Measurements from ENCODE around the gene IQUB. TPM values are rescaled to one million over a fixed set of nuclear protein-coding genes. Genes with fewer than 3 reads are reported as not detected.
"Not testable (repeated sequence)": the region's sequence is repeated elsewhere in the genome, so short reads cannot be mapped to it uniquely, and the experiment has no call there.

The IQUB gene
- total RNA-seq, 6 experiments from 2014 or later = 0.05 to 0.19 (median 0.12) TPM; not detected in 3

DNA sequence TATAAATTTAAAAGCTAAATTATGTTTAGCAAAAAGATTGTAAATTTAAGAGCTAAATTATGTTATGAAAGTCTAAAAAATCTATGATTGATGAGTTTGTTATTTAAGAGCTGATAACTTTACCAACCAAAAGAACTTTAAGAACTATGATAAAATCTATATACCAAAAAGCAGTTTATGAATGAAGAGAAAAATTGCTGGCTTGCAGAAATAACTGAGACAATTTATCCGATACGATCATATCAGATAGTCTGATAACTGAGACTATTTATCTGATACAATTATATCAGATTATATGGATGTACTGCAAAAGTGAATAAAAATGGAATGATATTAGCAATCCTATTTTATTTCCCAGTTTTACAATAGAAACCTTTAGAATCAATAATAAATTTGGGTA, 50.2 kb downstream of the IQUB start:
- no peaks in the 10 kb centered on the region for H3K27me3 Mint-ChIP-seq (ENCODE audit: insufficient read depth)
- no peaks in the 10 kb centered on the region for H3K4me1 Mint-ChIP-seq (ENCODE audit: low read depth)
- H3K36me3 Mint-ChIP-seq (ENCODE audit: low read depth) = no peaks in the 10 kb centered on the region

DNA sequence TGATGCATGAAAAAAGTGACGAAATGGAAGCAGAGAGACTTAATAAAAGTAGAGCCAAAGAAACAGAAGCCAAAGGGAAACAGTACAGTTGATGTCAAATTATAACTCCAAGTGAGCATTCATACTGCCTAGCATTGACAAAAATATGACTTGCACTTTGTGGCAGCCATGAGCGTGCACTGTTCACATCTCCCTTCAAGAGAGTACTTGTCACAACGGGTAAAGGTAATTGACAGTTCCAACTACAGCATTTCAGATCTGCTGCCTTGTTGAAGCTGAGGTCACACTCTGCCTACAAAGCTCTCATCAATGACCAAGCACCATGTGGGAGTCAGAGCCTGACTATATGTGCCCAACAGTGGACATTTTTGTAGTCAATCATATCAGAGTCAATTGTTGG, 54.3 kb downstream of the IQUB start:
- peaks cover 15% of the 10 kb centered on the region; the same call in 1 of the 2 replicates for H3K9me3 Mint-ChIP-seq
- DNase-seq = no peak
- no peaks in the 10 kb centered on the region for H3K27me3 Mint-ChIP-seq (ENCODE audit: insufficient read depth)
- no peak overlapping the region for H3K27ac Mint-ChIP-seq
- H3K4me1 Mint-ChIP-seq (ENCODE audit: low read depth) = no peaks in the 10 kb centered on the region
- peaks cover 5% of the 10 kb centered on the region; the same call in 1 of the 2 replicates for H3K36me3 Mint-ChIP-seq (ENCODE audit: low read depth)
- H3K4me3 Mint-ChIP-seq = no peak overlapping the region
- TF ChIP-seq, protein P1, sequence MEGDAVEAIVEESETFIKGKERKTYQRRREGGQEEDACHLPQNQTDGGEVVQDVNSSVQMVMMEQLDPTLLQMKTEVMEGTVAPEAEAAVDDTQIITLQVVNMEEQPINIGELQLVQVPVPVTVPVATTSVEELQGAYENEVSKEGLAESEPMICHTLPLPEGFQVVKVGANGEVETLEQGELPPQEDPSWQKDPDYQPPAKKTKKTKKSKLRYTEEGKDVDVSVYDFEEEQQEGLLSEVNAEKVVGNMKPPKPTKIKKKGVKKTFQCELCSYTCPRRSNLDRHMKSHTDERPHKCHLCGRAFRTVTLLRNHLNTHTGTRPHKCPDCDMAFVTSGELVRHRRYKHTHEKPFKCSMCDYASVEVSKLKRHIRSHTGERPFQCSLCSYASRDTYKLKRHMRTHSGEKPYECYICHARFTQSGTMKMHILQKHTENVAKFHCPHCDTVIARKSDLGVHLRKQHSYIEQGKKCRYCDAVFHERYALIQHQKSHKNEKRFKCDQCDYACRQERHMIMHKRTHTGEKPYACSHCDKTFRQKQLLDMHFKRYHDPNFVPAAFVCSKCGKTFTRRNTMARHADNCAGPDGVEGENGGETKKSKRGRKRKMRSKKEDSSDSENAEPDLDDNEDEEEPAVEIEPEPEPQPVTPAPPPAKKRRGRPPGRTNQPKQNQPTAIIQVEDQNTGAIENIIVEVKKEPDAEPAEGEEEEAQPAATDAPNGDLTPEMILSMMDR (IDR thresholded peaks at IDR 0.05) = no peak

More for the DNA sequence above, 50.2 kb downstream of the IQUB start:
- no peaks in the 10 kb centered on the region for H3K9me3 Mint-ChIP-seq
- H3K27ac Mint-ChIP-seq = no peak overlapping the region
- no peak overlapping the region for H3K4me3 Mint-ChIP-seq
- DNase-seq = no peak
- TF ChIP-seq, protein P1 (IDR thresholded peaks at IDR 0.05) = no peak

DNA sequence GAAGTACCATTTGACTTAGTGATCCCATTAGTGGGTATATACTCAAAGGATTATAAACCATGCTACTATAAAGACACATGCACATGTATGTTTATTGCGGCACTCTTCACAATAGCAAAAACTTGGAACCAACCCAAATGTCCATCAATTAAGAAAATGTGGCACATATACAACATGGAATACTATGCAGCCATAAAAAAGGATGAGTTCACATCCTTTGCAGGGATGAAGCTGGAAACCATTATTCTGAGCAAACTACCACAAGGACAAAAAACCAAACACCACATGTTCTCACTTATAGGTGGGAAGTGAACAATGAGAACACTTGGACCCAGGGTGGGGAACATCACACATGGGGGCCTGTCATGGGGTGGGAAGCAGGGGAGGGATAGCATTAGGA, 56.3 kb downstream of the IQUB start:
- not testable (repeated sequence) for H3K27ac Mint-ChIP-seq; H3K36me3 Mint-ChIP-seq (ENCODE audit: low read depth); DNase-seq; H3K4me1 Mint-ChIP-seq (ENCODE audit: low read depth); H3K27me3 Mint-ChIP-seq (ENCODE audit: insufficient read depth); H3K4me3 Mint-ChIP-seq
- peaks cover 16% of the 10 kb centered on the region; the same call in 1 of the 2 replicates for H3K9me3 Mint-ChIP-seq

DNA sequence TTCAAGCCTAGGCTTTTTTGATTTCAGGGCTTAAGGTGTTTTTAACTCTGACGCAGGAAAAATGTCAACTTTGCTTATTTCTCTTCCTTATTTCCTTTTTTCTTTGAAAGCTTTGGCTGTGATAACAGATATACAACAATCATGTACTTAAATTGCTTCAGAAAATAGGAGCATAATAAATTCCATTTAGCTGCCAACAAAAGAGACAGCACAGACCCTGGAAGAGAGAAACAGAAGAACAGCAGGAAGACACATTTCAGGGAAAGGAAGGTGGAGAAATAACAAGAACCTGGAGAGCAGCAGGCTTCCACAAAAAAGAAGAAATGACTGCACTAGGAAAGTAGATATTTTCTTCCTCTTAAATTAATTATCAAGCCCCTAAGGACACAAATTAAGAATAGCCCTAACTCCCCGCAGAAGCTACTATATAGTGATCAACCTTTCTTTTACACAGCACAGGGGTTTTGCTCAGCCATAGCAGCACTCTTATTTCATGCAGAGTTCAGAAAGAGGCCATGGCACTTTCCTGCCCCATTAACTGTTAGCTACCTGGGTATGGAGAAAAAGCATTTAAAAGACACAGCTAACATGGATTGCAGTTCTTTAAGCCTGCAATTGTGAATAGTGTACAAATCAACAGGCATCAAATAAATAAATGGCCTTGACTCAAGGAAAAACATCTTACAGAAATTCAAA, 61.5 kb downstream of the IQUB start:
- no peak overlapping the region for H3K27ac Mint-ChIP-seq
- no peak overlapping the region for H3K4me3 Mint-ChIP-seq
- H3K27me3 Mint-ChIP-seq (ENCODE audit: insufficient read depth) = no peaks in the 10 kb centered on the region

DNA sequence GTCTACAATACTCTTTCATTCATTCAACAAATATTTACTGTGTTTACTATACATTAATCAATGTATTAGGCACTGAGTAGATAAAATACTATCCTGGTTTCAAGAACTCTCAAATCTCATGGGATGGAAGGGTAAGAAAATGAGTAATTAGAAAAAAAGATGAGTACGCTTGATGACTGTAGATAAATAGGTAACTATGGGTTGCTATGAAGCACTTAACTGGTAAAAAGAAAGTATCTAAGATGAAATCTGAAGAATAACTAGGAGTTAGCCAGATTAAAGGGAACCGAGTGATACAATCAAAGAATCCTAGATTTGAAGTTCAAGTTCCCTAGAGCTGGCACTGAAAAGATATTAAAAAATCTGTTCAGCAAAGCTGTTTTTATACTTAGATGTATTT, 62.1 kb downstream of the IQUB start:
- no peaks in the 10 kb centered on the region for H3K4me1 Mint-ChIP-seq (ENCODE audit: low read depth)
- peaks cover 5% of the 10 kb centered on the region; the same call in 1 of the 2 replicates for H3K36me3 Mint-ChIP-seq (ENCODE audit: low read depth)
- H3K4me3 Mint-ChIP-seq = no peak overlapping the region
- no peak for DNase-seq
- TF ChIP-seq, protein P1 (IDR thresholded peaks at IDR 0.05) = no peak
- no peaks in the 10 kb centered on the region for H3K27me3 Mint-ChIP-seq (ENCODE audit: insufficient read depth)
- H3K9me3 Mint-ChIP-seq = peaks cover 23% of the 10 kb centered on the region; the same call in 1 of the 2 replicates
- H3K27ac Mint-ChIP-seq = no peak overlapping the region

More for the DNA sequence above, 61.5 kb downstream of the IQUB start:
- DNase-seq = no peak
- TF ChIP-seq, protein P1 (IDR thresholded peaks at IDR 0.05) = no peak
- Mint-ChIP-seq H3K9me3 (peaks cover 26% of the 10 kb centered on the region; the same call in 1 of the 2 replicates), H3K36me3 (ENCODE audit: low read depth) (peaks cover 5% of the 10 kb centered on the region; the same call in 1 of the 2 replicates), H3K4me1 (ENCODE audit: low read depth) (no peaks in the 10 kb centered on the region)

DNA sequence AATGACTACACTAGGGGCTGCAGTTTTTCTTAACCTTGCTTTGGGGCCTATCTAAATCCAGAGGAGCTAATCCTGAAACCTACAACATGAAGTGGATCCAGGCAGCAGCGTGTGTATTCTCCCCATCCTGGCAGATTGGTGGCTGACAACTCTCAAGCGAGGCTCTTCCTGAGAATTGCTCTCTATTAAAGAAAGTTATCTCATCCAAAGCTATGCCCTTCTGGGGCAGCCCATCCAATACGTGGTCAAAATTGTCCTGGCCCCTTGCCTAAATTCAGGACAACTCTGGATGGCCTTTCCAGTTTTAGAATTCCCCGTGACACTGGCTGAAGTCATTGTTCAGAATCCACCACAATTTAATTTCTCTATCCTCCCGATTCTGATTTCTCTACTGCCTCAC, 66.1 kb downstream of the IQUB start:
- no peak overlapping the region for H3K27ac Mint-ChIP-seq
- no peaks in the 10 kb centered on the region for H3K27me3 Mint-ChIP-seq (ENCODE audit: insufficient read depth)

More for the DNA sequence above, 66.1 kb downstream of the IQUB start:
- no peaks in the 10 kb centered on the region for H3K4me1 Mint-ChIP-seq (ENCODE audit: low read depth)
- TF ChIP-seq, protein P1 (IDR thresholded peaks at IDR 0.05) = no peak
- H3K9me3 Mint-ChIP-seq = peaks cover 10% of the 10 kb centered on the region; the same call in 1 of the 2 replicates
- DNase-seq = no peak
- no peaks in the 10 kb centered on the region for H3K36me3 Mint-ChIP-seq (ENCODE audit: low read depth)
- no peak overlapping the region for H3K4me3 Mint-ChIP-seq
